Panc1 (cell line): ENCODE measurements around the gene CCDC159. TPM values are rescaled to one million over a fixed set of nuclear protein-coding genes. Genes with fewer than 3 reads are reported as not detected.
"Not testable (repeated sequence)": the region's sequence is repeated elsewhere in the genome, so short reads cannot be mapped to it uniquely, and the experiment has no call there.

ENCODE experiments used
- ATAC-seq: fragments of 200-7000 bp; cut with Tn5 transposase; 2 replicates; pipeline ENCODE4 v1.9.1; 2020; ENCODE audit warnings: mild to moderate bottlenecking, moderate library complexity
- BruUV-seq: library from RNA; stranded (reverse); fragments of 400-500 nt; replicated peaks from 2 replicates; lab custom pipeline; 2021; lab: Mats Ljungman, UMichigan
- CTCF ChIA-PET: fragments of 300-600 bp; sonication (Branson Sonifier 250); formaldehyde crosslinking; loops from one replicate; lab custom pipeline; 2022; ENCODE audit warnings: antibody characterized with exemption; lab: Charles Lee
- POLR2A ChIA-PET: fragments of 300-600 bp; sonication (Branson Sonifier 250); formaldehyde crosslinking; loops from one replicate; lab custom pipeline; 2022; ENCODE audit warnings: antibody characterized with exemption; lab: Charles Lee
- DNase-seq: peaks from one replicate; pipeline ENCODE4 v3.0.0-alpha.2; 2010; ENCODE audit warnings: low read depth, low spot score
- H3K27ac ChIP-seq: 2 replicates; pipeline ENCODE4 v1.5.1; 2011; ENCODE audit warnings: mild to moderate bottlenecking, low read length, inconsistent platforms
- H3K27me3 ChIP-seq: fragments of 200-500 bp; sonication (Bioruptor generic); 2 replicates; pipeline ENCODE4 v1.6.0; 2014; ENCODE audit warnings: low read length, inconsistent platforms; ENCODE audit not compliant: control insufficient read depth, insufficient read depth
- H3K36me3 ChIP-seq: fragments of 200-500 bp; sonication (Bioruptor generic); 2 replicates; pipeline ENCODE4 v1.5.1; 2014; ENCODE audit warnings: inconsistent platforms, mild to moderate bottlenecking, low read length, moderate library complexity; ENCODE audit not compliant: control insufficient read depth, insufficient read depth
- H3K4me1 ChIP-seq: 2 replicates; pipeline ENCODE4 v1.5.1; 2011; ENCODE audit warnings: inconsistent platforms, mild to moderate bottlenecking, low read length, moderate library complexity; ENCODE audit not compliant: control insufficient read depth, insufficient read depth
- H3K4me3 ChIP-seq, 2 experiments: 2 replicates each; pipeline ENCODE4 v1.5.1; 2011 to 2012; ENCODE audit warnings: low read depth in 2 of 2, low read length in 2 of 2, mild to moderate bottlenecking in 2 of 2, inconsistent platforms in 1 of 2, moderate library complexity in 1 of 2
- H3K9me3 ChIP-seq: fragments of 200-500 bp; sonication (Bioruptor generic); 2 replicates; pipeline ENCODE4 v1.5.1; 2014; ENCODE audit warnings: low read depth, mild to moderate bottlenecking, inconsistent platforms, low read length, moderate library complexity; ENCODE audit not compliant: control insufficient read depth, insufficient read depth
- CTCF ChIP-seq: fragments of 450-650 bp; IDR thresholded peaks from 2 replicates; pipeline ENCODE4 v1.5.1; 2017; ENCODE audit warnings: mild to moderate bottlenecking
- POLR2AphosphoS5 ChIP-seq: IDR thresholded peaks from 2 replicates; pipeline ENCODE4 v1.6.1; 2012; ENCODE audit warnings: mild to moderate bottlenecking, low read depth, low read length, moderate library complexity
- REST ChIP-seq, 2 experiments: IDR thresholded peaks; 2 replicates each; pipeline ENCODE4 v1.6.1; 2011 to 2012; ENCODE audit warnings: low read depth in 2 of 2, control low read depth in 1 of 2, low read length in 1 of 2, mild to moderate bottlenecking in 1 of 2, moderate library complexity in 1 of 2; ENCODE audit not compliant: insufficient read depth in 1 of 2
- SIN3A ChIP-seq: IDR thresholded peaks from 2 replicates; pipeline ENCODE4 v1.6.1; 2012; ENCODE audit warnings: low read depth, mild to moderate bottlenecking, low read length, moderate library complexity, borderline replicate concordance; ENCODE audit not compliant: insufficient read depth
- TCF7L2 ChIP-seq: IDR thresholded peaks from 2 replicates; pipeline ENCODE4 v1.6.1; 2011; ENCODE audit warnings: mild to moderate bottlenecking, low read depth, low read length, inconsistent platforms
- in situ Hi-C: cut with HindIII; loops from 2 replicates; pipeline ENCODE4 v1.10.0; 2016; ENCODE audit warnings: low sequenced_read_pairs, low pct_unique_long_range_greater_than_20kb
- intact Hi-C: fragments of 100-400 bp; cut with micrococcal nuclease; formaldehyde crosslinking; loops from one replicate; pipeline ENCODE4 v1.10.0; 2022; ENCODE audit not compliant: unreplicated experiment
- total RNA-seq: library from RNA; stranded (reverse); gene quantifications from one replicate; pipeline ENCODE4 v1.2.1, GENCODE V29; 2021; ENCODE audit not compliant: unreplicated experiment

The CCDC159 gene
- total RNA-seq, 1 experiment from 2014 or later = 46.6 TPM

GRCh38 chr19:11332822-11333221, 13.5 kb upstream of the CCDC159 start:
- Histone ChIP-seq H3K27me3 (no peaks in the 10 kb centered on the region), H3K4me1 (no peaks in the 10 kb centered on the region), H3K27ac (no peak overlapping the region), H3K36me3 (no peaks in the 10 kb centered on the region), H3K4me3 (no peak overlapping the region), H3K9me3 (no peaks in the 10 kb centered on the region)
- in situ Hi-C loops = no loop called here
- BruUV-seq = no TSS peak
- DNase-seq = no peak
- TF ChIP-seq SIN3A = no peak
- no peak for TF ChIP-seq POLR2AphosphoS5
- TF ChIP-seq REST (IDR thresholded peaks at IDR 0.05; ENCODE audit: insufficient read depth in 1 of 2, low read depth in 2 of 2, low read length in 1 of 2) = no peak
- intact Hi-C loops = no loop called here
- ChIA-PET POLR2A (no interaction called here), CTCF (no interaction called here)
- ATAC-seq = no peak

GRCh38 chr19:11333838-11334237, 12.5 kb upstream of the CCDC159 start:
- in situ Hi-C loops, CTCF ChIA-PET, intact Hi-C loops, ATAC-seq, H3K9me3 ChIP-seq, H3K4me1 ChIP-seq, BruUV-seq, H3K27ac ChIP-seq, POLR2A ChIA-PET, H3K27me3 ChIP-seq, DNase-seq, H3K36me3 ChIP-seq, H3K4me3 ChIP-seq: not testable (repeated sequence)

DNA sequence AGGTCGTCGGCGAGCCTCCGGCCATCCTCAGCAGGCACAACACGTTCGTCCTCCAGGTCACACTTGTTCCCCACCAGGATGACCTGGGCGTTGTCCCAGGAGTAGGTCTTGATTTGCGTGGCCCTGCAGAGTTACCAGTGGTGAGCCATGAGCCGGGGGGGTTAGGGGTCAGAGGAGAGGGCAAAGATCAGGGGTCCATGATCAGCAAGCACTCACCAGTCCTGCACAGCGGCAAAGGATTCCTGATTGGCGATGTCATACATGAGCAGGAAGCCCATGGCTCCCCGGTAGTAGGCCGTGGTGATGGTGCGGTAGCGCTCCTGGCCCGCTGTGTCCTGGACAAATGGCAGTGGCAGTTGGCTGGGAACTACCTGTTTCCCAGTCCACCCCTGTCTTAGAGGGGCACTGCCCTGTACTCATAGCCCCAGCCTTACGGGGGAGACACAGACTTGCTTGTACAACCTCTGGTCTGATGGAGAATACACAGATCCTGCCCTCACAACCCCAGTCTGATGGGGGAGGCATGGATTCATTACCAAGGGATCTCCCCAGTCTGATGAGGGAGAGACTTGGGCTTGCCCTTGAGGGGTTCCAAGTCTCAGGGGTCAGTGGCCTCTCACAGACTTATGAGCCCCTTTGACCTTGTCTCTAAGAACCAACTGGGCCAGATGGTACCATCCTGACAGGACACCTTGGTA, 10.7 kb upstream of the CCDC159 start:
- Histone ChIP-seq H3K27me3 (no peaks in the 10 kb centered on the region), H3K4me3 (no peak overlapping the region), H3K4me1 (0 out of 2 replicates have a peak, but pooled peaks cover 3% of the 10 kb centered on the region), H3K9me3 (no peaks in the 10 kb centered on the region), H3K27ac (no peak overlapping the region), H3K36me3 (no peaks in the 10 kb centered on the region)
- in situ Hi-C loops = no loop called here
- DNase-seq (no peak), ATAC-seq (no peak)
- ChIA-PET CTCF (no interaction called here), POLR2A (no interaction called here)
- no peak for TF ChIP-seq SIN3A
- TF ChIP-seq CTCF = no peak
- no peak for TF ChIP-seq TCF7L2
- TF ChIP-seq POLR2AphosphoS5 = no peak
- no peak for TF ChIP-seq REST (IDR thresholded peaks at IDR 0.05; ENCODE audit: insufficient read depth in 1 of 2, low read depth in 2 of 2, low read length in 1 of 2)
- intact Hi-C loops = no loop called here
- BruUV-seq = no TSS peak
